Measurements from ENCODE around the gene EPHB3. TPM values are rescaled to one million over a fixed set of nuclear protein-coding genes. Genes with fewer than 3 reads are reported as not detected.
"Not testable (repeated sequence)": the region's sequence is repeated elsewhere in the genome, so short reads cannot be mapped to it uniquely, and the experiment has no call there.

EPHB3 gene
- total RNA-seq, 2 donors from 2014 or later, result 40.1 to 64.2 TPM

- no peak for DNase-seq
- Histone ChIP-seq H3K27me3 (no peaks in the 10 kb centered on the region), H3K36me3 (no peaks in the 10 kb centered on the region), H3K4me3 (no peak overlapping the region), H3K9me3 (no peaks in the 10 kb centered on the region), H3K27ac (no peak overlapping the region), H3K9ac (ENCODE audit: low read depth in 2 of 2, low read length in 2 of 2) (no peak overlapping the region), H3K4me1 (no peaks in the 10 kb centered on the region)
- intact Hi-C loops (cut with DNase I), result no loop called here
- no peak for TF ChIP-seq CTCF (IDR thresholded peaks at IDR 0.05)
Measured at GRCh38 chr3:184619787-184620430, 58.3 kb downstream of the EPHB3 start.

DNA sequence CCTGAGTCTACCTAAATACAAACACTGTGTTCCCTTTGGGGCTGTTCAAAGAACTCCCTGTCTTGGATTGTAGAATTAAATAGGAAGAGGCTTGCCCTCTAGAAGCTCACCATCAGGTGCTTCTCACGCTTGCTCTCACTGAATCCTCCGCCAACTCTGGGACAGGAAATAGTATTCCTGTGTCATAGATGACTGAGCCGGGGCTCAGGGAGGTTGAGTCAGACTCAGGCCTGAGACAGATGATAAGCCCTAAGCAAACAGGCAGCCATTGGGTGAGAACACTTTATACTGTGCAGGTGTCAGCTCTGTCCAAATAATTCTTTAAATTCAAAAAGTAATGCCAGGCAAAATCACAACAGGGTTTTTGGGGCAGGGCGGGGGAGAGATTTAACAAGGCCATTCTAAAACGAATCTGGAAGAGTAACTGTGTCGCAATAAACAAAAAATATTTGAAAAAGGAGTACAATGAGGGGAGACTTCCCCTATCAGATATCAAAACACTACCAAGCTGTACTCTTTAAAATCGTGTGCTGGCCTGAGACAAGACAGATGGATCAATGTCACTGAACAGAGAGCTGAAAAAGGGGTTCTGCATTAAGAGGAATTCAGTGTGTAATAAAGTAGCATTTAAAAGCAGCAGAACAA is 59.0 kb downstream of the EPHB3 start:
- H3K27ac ChIP-seq, result no peak overlapping the region
- intact Hi-C loops (cut with DNase I), result no loop called here
- no peak overlapping the region for H3K4me3 ChIP-seq
- H3K9ac ChIP-seq (ENCODE audit: low read depth in 2 of 2, low read length in 2 of 2), result no peak overlapping the region
- H3K36me3 ChIP-seq, result no peaks in the 10 kb centered on the region
- no peaks in the 10 kb centered on the region for H3K9me3 ChIP-seq
- TF ChIP-seq CTCF (IDR thresholded peaks at IDR 0.05), result no peak
- no peak for DNase-seq
- H3K4me1 ChIP-seq, result no peaks in the 10 kb centered on the region
- H3K27me3 ChIP-seq, result no peaks in the 10 kb centered on the region

GRCh38 chr3:184622156-184622555 is 60.6 kb downstream of the EPHB3 start:
- H3K36me3 ChIP-seq; H3K27ac ChIP-seq; H3K9ac ChIP-seq (ENCODE audit: low read depth in 2 of 2, low read length in 2 of 2); H3K4me3 ChIP-seq; DNase-seq; H3K9me3 ChIP-seq; H3K27me3 ChIP-seq; intact Hi-C loops (cut with DNase I); H3K4me1 ChIP-seq: not testable (repeated sequence)

- Histone ChIP-seq H3K36me3 (no peaks in the 10 kb centered on the region), H3K27me3 (no peaks in the 10 kb centered on the region), H3K4me3 (no peak overlapping the region), H3K27ac (no peak overlapping the region), H3K4me1 (no peaks in the 10 kb centered on the region), H3K9me3 (no peaks in the 10 kb centered on the region), H3K9ac (ENCODE audit: low read depth in 2 of 2, low read length in 2 of 2) (no peak overlapping the region)
- no peak for TF ChIP-seq CTCF (IDR thresholded peaks at IDR 0.05)
- intact Hi-C loops (cut with DNase I), result no loop called here
- no peak for DNase-seq
Measured at GRCh38 chr3:184626923-184627322, 65.3 kb downstream of the EPHB3 start.

DNA sequence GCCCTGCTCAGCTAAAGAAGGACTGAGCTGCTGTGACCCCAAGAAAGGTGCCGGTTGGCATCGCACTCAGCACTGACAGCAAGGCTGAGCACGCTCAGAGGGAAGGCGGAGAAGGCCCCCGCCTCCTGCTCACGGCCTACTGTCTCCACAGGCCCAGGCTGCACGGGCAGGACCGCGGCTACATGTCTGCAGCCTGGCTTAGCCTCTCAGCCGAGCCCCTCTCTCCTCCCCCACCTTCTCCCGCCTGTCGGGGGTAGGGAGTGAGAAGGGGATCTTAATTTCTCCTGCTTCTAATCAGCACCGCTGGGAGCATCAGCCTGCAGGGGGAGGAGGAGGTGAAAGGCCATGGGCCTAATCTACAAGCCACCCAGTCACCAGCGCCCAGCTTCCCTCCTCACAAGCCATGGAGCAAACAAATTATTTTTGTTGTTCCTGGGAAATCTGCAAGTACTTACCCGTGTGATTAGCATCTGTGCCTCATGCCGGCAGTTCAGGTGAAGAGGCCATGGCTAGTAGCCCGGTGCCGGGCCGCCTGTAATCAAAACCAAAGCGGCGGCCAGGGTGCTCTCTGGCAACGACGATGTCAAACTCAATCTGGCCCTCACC is 68.1 kb downstream of the EPHB3 start:
- no peak for TF ChIP-seq CTCF (IDR thresholded peaks at IDR 0.05)
- no peak for DNase-seq
- H3K9me3 ChIP-seq, result no peaks in the 10 kb centered on the region
- intact Hi-C loops (cut with DNase I), result no loop called here
- H3K4me1 ChIP-seq, result no peaks in the 10 kb centered on the region
- no peaks in the 10 kb centered on the region for H3K27me3 ChIP-seq
- H3K9ac ChIP-seq (ENCODE audit: low read depth in 2 of 2, low read length in 2 of 2), result no peak overlapping the region
- no peak overlapping the region for H3K4me3 ChIP-seq
- no peaks in the 10 kb centered on the region for H3K36me3 ChIP-seq
- no peak overlapping the region for H3K27ac ChIP-seq
